Tibial artery (tissue), 4 donors: ENCODE data around the gene KLC4.
"Not testable (repeated sequence)": the region's sequence is repeated elsewhere in the genome, so short reads cannot be mapped to it uniquely, and the experiment has no call there.

Source experiments
- DNase-seq, 2 donors: peaks; one replicate each; pipeline ENCODE4 v3.0.0-alpha.2; 2019
- H3K27ac ChIP-seq, 2 donors: fragments of 200-600 bp; sonication (generic) in 1 of 2; 1 replicate in 1 of 2; 2 replicates in 1 of 2; pipeline ENCODE4 v1.5.1; 2018 to 2019; ENCODE audit warnings: mild to moderate bottlenecking in 1 of 2
- H3K27me3 ChIP-seq, 2 donors: fragments of 200-600 bp; sonication (generic) in 1 of 2; one replicate each; pipeline versions ENCODE4 v1.5.1 to v1.6.0; 2016 to 2019
- H3K36me3 ChIP-seq, 3 donors: fragments of 200-600 bp; sonication (generic) in 2 of 3; one replicate each; pipeline ENCODE4 v1.5.1; 2016 to 2019; ENCODE audit warnings: mild to moderate bottlenecking in 2 of 3
- H3K4me1 ChIP-seq, 4 donors: fragments of 200-600 bp; sonication (generic) in 2 of 4; 1 replicate in 3 of 4; 2 replicates in 1 of 4; pipeline ENCODE4 v1.5.1; 2016 to 2019
- H3K4me3 ChIP-seq, 2 donors: fragments of 200-600 bp; sonication (generic) in 1 of 2; 1 replicate in 1 of 2; 2 replicates in 1 of 2; pipeline ENCODE4 v1.5.1; 2018 to 2019; ENCODE audit warnings: mild to moderate bottlenecking in 2 of 2
- H3K9me3 ChIP-seq, 3 donors: fragments of 200-600 bp; sonication (generic) in 1 of 3; one replicate each; pipeline ENCODE4 v1.5.1; 2016 to 2019
- intact Hi-C: fragments of 100-400 bp; cut with DNase I; formaldehyde crosslinking; loops from one replicate; pipeline ENCODE4 v1.15.0; 2023; ENCODE audit warnings: low total_unique reads
- TF ChIP-seq, protein P1 (sequence below), 2 experiments: fragments of 200-600 bp in 1 of 2; fragments of 450-650 bp in 1 of 2; IDR thresholded peaks; one replicate each; pipeline ENCODE4 v1.5.1; 2017 to 2019; ENCODE audit warnings: antibody characterized with exemption in 2 of 2, mild to moderate bottlenecking in 1 of 2, moderate library complexity in 1 of 2

KLC4 gene

DNA sequence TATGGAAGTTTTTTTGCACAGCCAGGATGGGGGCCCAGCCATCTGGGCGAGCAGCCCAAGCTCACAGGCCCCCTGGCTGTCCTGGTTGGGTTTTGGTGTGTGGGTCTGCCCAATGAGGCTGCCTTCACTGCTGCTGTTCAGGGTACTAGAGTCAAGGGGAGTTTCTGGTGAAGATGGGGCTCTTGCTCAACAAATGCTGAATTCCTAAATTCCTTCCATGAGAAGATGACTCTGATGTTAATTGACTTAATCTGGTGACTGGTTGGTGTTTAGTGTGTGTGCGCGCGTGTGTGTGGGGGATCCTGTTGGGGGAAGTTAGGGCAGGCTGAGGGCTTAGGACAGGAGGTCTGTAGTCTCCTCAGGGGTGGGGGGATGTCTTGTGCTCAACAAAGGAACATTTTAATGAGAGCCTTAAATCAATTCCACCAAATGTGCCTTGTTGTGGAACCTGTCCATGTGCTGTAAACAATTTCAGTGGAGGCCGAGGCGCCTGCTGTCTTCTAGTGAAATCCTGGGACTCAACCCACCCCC, 18.6 kb downstream of the KLC4 start:
- Histone ChIP-seq H3K9me3 (no peaks in the 10 kb centered on the region), H3K4me1 (peaks cover 0 to 23% (median 12%) of the 10 kb centered on the region in 4 donors), H3K36me3 (peaks cover 8 to 22% (median 16%) of the 10 kb centered on the region in 3 donors), H3K27me3 (peaks cover 0 to 22% of the 10 kb centered on the region in 2 donors), H3K27ac (no peak overlapping the region), H3K4me3 (no peak overlapping the region)
- no peak for DNase-seq
- TF ChIP-seq, protein P1, sequence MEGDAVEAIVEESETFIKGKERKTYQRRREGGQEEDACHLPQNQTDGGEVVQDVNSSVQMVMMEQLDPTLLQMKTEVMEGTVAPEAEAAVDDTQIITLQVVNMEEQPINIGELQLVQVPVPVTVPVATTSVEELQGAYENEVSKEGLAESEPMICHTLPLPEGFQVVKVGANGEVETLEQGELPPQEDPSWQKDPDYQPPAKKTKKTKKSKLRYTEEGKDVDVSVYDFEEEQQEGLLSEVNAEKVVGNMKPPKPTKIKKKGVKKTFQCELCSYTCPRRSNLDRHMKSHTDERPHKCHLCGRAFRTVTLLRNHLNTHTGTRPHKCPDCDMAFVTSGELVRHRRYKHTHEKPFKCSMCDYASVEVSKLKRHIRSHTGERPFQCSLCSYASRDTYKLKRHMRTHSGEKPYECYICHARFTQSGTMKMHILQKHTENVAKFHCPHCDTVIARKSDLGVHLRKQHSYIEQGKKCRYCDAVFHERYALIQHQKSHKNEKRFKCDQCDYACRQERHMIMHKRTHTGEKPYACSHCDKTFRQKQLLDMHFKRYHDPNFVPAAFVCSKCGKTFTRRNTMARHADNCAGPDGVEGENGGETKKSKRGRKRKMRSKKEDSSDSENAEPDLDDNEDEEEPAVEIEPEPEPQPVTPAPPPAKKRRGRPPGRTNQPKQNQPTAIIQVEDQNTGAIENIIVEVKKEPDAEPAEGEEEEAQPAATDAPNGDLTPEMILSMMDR (IDR thresholded peaks at IDR 0.05), result no peak
- intact Hi-C loops, result loop anchor here (10.0 kb wide), 1 partner anchor 57 kb away; no protein-coding TSS in a partner anchor

- peaks cover 0 to 23% (median 12%) of the 10 kb centered on the region in 4 donors for H3K4me1 ChIP-seq
- H3K9me3 ChIP-seq, result no peaks in the 10 kb centered on the region
- DNase-seq, result no peak
- TF ChIP-seq, protein P1 (IDR thresholded peaks at IDR 0.05), result no peak
- no peak overlapping the region for H3K4me3 ChIP-seq
- no peak overlapping the region for H3K27ac ChIP-seq
- H3K36me3 ChIP-seq, result peaks cover 2 to 15% (median 11%) of the 10 kb centered on the region in 3 donors
- intact Hi-C loops, result loop anchor here (10.0 kb wide), 1 partner anchor 56 kb away; no protein-coding TSS in a partner anchor
- peaks cover 0 to 22% of the 10 kb centered on the region in 2 donors for H3K27me3 ChIP-seq
Measured at GRCh38 chr6:43078691-43079090, 19.3 kb downstream of the KLC4 start.

DNA sequence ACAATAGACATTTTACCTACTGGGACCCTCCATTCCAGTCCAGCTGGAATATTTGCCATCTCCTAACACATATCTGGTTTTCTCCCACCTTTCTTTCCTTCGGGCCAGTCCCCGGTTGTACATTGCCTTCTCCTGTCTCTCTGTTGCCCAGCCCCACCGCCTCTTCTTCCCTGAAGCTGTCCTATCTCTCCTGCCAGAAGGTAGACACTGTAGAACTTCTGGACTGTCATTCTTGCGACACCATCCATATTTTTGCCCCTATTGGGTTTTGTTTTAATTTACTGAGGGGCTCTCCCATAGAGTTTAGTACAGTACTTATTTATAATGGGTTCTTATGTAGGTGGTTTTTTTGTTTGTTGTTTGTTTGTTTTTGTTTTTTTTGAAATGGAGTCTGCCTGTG, 21.6 kb downstream of the KLC4 start:
- H3K27ac ChIP-seq, result no peak overlapping the region

DNA sequence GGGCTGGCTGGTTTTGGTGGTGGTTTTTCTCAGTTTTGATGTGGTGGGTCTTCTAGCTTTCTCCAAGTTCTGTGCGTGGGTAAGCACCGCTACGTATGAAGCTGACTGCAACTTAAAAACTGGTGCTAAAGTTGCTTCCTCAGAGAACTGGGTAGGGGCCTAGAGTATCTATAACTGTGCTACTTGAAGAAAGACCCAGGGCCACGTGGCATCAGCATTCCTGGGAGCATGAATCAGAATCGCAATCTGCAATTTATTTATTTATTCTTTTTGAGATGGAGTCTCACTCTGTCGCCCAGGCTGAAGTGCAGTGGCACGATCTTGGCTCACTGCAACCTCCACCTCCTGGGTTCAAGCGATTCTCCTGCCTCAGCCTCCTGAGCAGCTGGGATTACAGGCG, 22.5 kb downstream of the KLC4 start:
- H3K27me3 ChIP-seq, DNase-seq, intact Hi-C loops, H3K36me3 ChIP-seq, H3K4me3 ChIP-seq, H3K27ac ChIP-seq, H3K4me1 ChIP-seq, H3K9me3 ChIP-seq: not testable (repeated sequence)

More for the DNA sequence above, 21.6 kb downstream of the KLC4 start:
- H3K4me3 ChIP-seq, result no peak overlapping the region
- H3K27me3 ChIP-seq, result peaks cover 0 to 14% of the 10 kb centered on the region in 2 donors
- TF ChIP-seq, protein P1 (IDR thresholded peaks at IDR 0.05), result no peak
- no peaks in the 10 kb centered on the region for H3K36me3 ChIP-seq
- no peaks in the 10 kb centered on the region for H3K9me3 ChIP-seq
- intact Hi-C loops, result no loop called here
- H3K4me1 ChIP-seq, result peaks cover 0 to 13% (median 9%) of the 10 kb centered on the region in 4 donors
- no peak for DNase-seq

- H3K4me3 ChIP-seq, result no peak overlapping the region
- no peaks in the 10 kb centered on the region for H3K27me3 ChIP-seq
- intact Hi-C loops, result no loop called here
- no peaks in the 10 kb centered on the region for H3K9me3 ChIP-seq
- TF ChIP-seq, protein P1 (IDR thresholded peaks at IDR 0.05), result no peak
- H3K27ac ChIP-seq, result no peak overlapping the region
- no peak for DNase-seq
- H3K36me3 ChIP-seq, result no peaks in the 10 kb centered on the region
- no peaks in the 10 kb centered on the region for H3K4me1 ChIP-seq
Measured at GRCh38 chr6:43082806-43083655, 23.6 kb downstream of the KLC4 start.

GRCh38 chr6:43086022-43086658, 26.7 kb downstream of the KLC4 start:
- intact Hi-C loops, result no loop called here
- TF ChIP-seq, protein P1 (IDR thresholded peaks at IDR 0.05), result no peak
- Histone ChIP-seq H3K27ac (no peak overlapping the region), H3K27me3 (no peaks in the 10 kb centered on the region), H3K4me1 (no peaks in the 10 kb centered on the region), H3K9me3 (no peaks in the 10 kb centered on the region), H3K4me3 (no peak overlapping the region), H3K36me3 (no peaks in the 10 kb centered on the region)
- no peak for DNase-seq
